ENCODE results near the gene NLK.
"Not testable (repeated sequence)": the region's sequence is repeated elsewhere in the genome, so short reads cannot be mapped to it uniquely, and the experiment has no call there.

Gene NLK

DNA sequence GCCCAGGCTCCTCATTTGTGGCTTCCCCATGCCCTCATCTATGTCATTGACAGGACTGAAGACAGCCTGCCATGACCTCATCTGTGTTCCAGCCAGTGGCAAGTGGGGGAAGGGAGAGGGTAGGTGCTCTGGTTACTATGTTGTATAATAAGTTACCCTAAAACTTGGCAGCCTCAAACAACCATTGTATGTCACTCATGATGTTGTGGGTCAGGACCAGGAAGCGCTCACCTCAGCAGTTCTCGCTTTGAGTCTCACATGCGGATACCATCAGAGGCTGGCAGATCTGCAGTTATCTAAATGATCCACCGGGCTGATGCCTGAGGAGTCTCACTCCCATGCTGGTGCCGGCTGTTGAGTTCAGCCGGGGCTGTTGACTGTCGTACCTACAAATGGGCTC lies 187.5 kb downstream of the NLK start:
- FAIRE-seq (no peak), DNase-seq (ENCODE audit: insufficient read length, low spot score) (no peak)
- no peak for TF ChIP-seq POLR2A (IDR thresholded peaks at IDR 0.05; ENCODE audit: low read depth, low read length)

DNA sequence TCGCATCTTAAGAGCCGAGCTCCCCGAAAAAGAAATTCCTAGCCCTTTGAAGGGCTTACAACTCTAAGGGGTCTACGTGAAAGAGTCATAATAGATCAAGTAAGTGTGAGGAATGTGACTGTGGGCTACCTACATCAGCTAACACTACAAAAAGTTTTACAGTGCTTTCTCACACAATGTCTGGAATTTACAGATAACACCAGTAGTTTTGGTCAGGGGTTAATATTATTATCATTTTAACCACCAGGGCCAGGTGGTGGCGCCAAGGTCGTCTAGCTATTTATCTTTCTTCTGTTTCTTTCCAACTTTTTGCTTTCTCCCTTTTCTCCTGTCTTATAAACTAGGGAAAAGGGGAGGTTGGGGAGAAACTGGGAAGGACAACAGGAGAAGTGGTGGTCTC lies 188.1 kb downstream of the NLK start:
- not testable (repeated sequence) for DNase-seq (ENCODE audit: insufficient read length, low spot score); FAIRE-seq

DNA sequence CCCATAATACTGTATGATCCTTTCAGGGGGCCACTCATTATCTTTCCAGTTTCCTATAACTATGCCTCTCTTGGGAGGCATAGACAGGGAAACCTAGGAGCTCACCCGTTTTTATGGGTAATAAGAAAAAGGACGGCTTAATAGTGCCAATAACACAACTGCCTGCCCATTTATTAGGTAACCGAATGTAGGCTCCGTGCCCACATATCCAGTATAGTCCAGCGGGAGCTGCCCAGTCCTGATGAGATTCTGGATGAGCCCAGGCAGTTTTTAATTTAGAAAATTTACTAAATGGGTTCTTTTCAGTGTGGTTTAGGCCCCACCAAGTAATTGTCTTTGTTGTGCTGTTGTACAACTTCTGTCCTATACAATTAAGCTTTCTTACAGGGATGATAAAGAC lies 189.1 kb downstream of the NLK start:
- FAIRE-seq; DNase-seq (ENCODE audit: insufficient read length, low spot score): not testable (repeated sequence)

DNA sequence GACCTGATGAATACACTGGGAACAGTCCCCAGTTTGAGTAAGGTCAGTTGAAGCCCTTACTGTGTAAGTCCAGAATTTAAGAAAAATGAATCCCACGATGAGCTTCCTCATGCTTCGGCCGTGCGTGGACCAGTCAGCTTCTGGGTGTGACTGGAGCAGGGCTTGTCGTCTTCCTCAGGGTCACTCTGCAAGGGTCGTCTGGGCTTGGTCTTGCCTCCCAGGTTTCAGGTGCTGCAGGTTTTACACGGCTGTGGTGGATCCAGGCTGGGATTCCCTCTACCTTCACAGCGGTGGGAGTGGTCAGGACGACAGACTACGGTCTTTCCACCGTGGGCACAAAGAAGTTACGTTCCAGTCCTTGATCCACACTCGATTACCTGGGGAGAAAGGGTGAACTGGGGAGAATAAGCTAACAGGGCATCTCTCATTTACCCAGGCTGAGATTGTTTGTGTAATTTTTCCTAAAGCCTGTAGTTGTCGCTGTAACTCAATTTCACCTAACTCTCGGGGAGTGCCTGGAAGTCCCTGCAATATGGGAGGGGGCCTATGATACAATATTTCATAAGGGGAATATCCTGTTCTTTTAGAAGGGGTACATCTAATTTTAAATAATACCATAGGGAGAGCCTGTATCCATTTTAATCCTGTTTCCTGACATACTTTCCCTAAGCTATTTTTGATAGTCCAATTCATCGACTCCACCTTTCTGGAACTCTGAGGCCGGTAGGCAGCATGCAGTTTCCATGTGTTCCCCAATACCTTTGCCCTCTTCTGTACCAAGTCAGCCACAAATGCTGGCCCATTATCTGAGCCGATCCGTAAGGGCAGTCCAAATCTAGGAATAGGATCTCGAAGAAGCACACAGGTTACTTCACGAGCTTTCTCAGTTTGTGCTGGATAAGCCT lies 190.7 kb downstream of the NLK start:
- DNase-seq (ENCODE audit: insufficient read length, low spot score); FAIRE-seq: not testable (repeated sequence)

DNA sequence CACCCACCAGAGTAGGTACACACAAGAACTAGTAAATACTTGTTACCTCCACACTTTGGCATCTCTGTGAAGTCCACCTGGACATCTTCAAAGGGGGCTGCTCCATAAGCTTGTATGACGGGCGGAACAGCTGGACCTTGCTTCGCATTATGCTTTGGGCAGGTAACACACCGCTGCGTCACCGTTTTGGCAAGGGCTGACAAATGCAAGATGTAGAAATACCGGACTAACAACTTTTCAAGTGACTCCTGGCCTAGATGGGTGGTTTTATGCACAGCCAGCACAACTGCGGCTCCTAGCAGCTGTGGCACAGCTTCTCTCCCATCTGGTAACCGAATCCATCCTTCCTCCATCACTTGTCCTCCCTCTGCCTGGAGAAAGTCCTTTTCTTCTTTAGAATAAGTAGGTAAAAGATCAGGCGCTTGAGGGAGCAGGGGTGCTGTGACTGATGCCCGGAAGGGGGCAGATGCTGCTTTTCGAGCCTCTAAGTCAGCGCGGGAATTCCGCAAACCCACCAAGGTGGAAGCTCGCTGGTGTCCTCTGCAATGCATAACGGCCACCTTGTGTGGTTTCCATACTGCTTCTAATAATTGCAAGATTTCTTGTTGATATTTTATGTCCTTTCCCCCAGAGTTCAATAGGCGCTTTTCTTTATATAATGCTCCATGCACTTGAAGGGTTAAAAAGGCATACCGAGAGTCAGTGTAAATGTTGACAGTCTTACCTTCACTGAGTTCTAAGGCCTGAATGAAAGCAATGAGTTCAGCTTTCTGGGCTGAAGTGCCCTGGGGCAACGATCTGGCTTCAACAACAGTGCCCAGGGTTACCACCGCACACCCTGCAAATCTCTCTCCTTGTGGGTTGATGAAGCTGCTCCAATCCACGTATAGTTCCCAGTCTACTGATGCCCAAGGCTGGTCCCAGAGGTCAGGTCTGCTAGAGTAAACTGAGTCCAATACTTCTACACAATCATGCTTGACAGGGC lies 191.7 kb downstream of the NLK start:
- not testable (repeated sequence) for DNase-seq (ENCODE audit: insufficient read length, low spot score); FAIRE-seq

DNA sequence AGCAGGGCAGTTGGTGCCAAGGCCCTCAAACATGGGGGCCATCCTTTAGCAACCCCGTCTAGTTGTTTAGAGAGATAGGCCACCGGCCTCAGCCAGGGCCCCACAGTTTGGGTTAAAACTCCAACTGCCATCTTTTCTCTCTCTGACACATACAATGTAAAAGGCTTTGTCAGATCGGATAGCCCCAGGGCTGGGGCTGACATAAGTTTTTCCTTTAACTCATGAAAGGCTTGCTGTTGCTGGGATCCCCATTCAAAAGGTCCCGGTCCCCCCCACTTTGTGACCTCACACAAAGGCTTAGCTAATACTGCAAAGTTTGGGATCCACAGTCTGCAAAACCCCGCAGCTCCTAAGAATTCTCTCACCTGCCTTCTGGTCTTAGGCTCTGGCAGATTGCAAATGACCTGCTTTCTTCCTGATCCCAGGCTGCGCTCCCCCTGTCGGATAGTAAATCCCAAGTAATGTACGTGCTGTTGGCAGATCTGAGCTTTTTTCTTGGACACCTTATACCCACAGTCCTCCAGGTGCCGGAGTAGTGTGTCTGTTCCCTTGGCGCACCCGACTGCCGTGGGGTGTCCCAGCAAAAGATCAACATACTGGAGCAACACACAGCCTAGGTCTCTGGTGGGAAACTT lies 192.7 kb downstream of the NLK start:
- not testable (repeated sequence) for FAIRE-seq; DNase-seq (ENCODE audit: insufficient read length, low spot score)

DNA sequence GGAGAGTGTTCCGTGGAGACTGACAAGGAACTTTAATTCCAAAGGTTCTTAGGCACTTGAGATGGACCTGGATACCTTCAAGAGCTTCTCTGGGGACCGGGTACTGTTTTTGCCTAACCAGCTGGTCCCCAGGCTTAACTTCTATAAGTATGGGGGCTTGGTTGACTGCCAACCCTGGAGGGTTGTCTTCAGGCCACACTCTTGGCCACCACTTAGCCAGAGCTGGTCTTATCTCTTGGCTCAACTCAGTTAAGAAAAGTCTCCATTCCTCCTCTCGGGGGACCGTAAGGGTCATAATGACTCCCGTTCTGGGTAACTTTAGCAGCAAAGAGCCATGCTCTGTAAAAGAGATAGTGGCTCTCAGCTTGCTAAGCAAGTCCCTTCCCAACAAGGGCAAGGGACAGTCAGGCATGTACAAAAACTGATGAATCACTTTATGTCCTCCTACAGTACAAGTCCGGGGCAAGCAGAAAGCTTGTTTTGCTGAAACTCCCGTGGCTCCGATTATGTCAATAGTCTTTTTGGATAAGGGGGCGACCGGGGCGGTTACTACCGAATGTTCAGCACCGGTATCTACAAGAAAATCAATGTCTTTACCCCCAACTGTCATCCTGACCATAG lies 193.7 kb downstream of the NLK start:
- DNase-seq (ENCODE audit: insufficient read length, low spot score); FAIRE-seq: not testable (repeated sequence)

DNA sequence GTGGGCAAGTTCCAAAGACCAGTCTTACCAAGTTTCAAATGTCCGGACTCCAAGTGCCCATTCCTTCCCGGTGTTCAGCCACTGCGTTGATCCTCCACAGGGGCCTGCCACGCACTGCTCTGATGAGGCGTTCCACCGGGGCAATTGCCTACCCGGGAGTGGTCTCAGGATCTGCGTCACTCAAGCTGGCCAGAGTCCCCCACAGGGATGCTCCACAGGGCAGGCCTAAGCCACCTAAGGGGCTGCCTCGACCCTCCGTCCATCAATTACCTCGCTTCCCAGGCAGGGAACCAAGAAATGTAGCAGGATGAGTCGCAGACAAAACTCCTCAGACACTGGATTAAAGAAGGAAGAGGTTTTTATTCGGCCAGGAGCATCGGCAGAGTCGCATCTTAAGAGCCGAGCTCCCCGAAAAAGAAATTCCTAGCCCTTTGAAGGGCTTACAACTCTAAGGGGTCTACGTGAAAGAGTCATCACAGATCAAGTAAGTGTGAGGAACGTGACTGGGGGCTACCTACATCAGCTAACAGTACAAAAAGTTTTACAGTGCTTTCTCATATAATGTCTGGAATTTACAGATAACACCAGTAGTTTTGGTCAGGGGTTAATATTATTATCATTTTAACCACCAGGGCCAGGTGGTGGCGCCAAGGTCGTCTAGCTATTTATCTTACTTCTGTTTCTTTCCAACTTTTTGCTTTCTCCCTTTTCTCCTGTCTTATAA lies 196.2 kb downstream of the NLK start:
- DNase-seq (ENCODE audit: insufficient read length, low spot score); FAIRE-seq: not testable (repeated sequence)

DNA sequence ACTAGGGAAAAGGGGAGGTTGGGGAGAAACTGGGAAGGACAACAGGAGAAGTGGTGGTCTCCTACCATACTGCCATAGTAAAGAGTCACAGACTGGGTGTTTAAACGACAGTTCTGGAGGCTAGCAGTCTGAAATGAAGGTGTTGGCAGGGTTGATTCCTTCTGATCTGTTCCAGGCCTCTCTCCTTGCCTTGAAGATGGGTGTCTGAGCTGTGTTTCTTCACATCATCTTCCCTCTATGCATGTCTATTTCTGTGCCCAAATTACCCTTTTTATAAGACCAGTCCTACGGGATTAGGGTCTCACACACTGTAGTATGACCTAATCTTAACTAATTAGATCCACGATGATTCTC lies 196.8 kb downstream of the NLK start:
- DNase-seq (ENCODE audit: insufficient read length, low spot score) (no peak), FAIRE-seq (no peak)
- TF ChIP-seq POLR2A (IDR thresholded peaks at IDR 0.05; ENCODE audit: low read depth, low read length) = no peak

DNA sequence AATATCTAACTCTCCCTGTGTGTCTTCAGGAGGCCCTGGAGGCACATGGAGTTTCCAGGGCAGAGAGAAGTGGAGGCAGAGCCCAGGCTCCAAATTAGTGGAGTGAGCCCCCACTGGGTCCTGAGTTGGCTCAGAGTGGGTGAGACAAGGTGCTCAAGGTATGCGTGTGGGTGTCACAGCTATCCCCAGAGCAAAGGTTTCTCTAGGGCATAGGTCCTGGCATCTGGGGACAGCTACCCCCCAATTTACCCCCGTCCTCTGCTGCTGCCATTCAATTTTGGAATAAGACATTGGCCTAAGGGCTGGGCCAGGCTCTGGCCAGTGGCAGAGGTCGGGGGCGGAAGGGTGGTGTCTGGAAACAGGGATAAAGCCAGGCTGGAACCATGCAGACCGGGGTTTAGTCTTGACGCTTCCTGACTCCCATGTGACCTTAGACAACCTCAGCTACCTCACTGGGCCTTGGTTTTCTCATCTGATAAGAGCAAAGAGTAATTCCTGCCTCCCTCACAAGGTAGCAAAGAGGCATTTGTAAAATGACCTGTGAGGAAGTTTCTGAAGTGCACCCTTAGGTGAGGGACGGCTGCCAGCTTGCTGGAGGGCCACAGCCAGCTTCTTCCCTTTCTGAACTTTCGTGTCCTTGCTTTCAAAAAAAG lies 198.3 kb downstream of the NLK start:
- FAIRE-seq (no peak), DNase-seq (ENCODE audit: insufficient read length, low spot score) (no peak)
- no peak for TF ChIP-seq POLR2A (IDR thresholded peaks at IDR 0.05; ENCODE audit: low read depth, low read length)

DNA sequence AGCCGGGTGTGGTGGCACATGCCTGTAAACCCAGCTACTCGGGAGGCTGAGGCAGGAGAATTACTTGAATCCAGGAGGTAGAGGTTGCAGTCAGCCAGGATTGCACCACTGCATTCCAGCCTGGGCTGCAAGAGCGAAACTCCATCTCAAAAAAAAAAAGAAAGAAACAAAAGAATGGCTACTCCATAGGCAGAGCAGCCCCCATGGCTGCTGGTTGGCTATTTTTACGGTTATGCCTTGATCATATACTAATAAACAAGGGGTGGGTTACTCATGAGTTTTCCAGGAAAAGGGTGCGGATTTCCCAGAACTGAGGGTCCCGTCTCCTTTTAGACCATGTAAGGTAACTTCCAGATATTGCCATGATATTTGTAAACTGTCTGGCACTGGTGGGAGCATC lies 200.3 kb downstream of the NLK start:
- FAIRE-seq (no peak), DNase-seq (ENCODE audit: insufficient read length, low spot score) (no peak)
- no peak for TF ChIP-seq POLR2A (IDR thresholded peaks at IDR 0.05; ENCODE audit: low read depth, low read length)

DNA sequence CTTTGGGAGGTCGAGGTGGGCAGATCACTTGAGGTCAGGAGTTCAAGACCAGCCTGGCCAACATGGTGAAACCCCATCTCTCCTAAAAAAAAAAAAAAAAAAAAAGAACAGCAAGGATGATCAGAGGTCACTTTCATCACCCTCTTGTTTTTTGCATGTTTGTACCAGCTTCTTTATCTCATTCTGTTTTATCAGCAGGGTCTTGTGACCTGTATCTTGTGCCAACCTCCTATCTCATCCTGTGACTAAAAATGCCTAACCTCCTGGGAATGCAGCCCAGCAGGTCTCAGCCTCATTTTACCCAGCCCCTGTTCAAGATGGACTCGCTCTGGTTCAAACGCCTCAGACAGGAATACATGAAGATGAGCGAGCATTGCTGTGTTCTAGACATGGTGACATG lies 200.8 kb downstream of the NLK start:
- not testable (repeated sequence) for FAIRE-seq; DNase-seq (ENCODE audit: insufficient read length, low spot score)

DNA sequence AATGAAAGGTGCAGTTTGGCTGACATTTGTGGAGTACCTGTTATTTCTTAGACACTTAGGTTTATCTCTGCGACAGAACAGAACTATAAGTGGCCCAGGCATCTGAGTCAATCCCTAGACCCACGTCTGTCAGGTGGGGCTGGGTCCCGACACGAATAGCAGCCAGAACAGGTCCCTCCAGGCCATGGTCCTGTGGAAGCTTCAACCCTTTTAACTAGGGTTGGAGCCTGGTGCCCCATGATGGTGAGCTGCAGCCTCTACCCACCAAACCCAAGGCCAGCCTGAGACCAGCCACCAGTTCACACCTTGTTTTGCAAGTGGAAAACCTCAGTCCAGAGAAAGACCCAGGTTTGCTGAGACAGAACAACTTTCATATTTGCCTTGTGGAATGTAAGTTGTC lies 202.0 kb downstream of the NLK start:
- no peak for TF ChIP-seq POLR2A (IDR thresholded peaks at IDR 0.05; ENCODE audit: low read depth, low read length)
- DNase-seq (ENCODE audit: insufficient read length, low spot score) = no peak
- FAIRE-seq = no peak

All from H54 (cell line).